Measurements from ENCODE around the gene ZNF865. TPM values are rescaled to one million over a fixed set of nuclear protein-coding genes. Genes with fewer than 3 reads are reported as not detected.
A peak's percentile ranks its signal among the peaks of the same experiment; 100 is the strongest.

The ZNF865 gene
- polyA plus RNA-seq, 2 donors: 4.3 to 5.9 TPM

GRCh38 chr19:55648585-55649267 lies 43.3 kb downstream of the ZNF865 start:
- 24 to 41% methylated on average over 24 to 25 of the region's 25 CpGs for WGBS, 2 donors
- Histone ChIP-seq H3K4me1 (ENCODE audit: control insufficient read depth in 2 of 2, insufficient read depth in 2 of 2, low read length in 1 of 2) (peaks cover 2 to 25% of the 10 kb centered on the region in 2 donors), H3K36me3 (ENCODE audit: control insufficient read depth in 2 of 2, insufficient read depth in 2 of 2, low read length in 1 of 2) (peaks cover 0 to 11% of the 10 kb centered on the region in 2 donors), H3K4me3 (ENCODE audit: low read depth in 1 of 2, low read length in 2 of 2) (peak overlapping the region; percentile 64 to 71), H3K9me3 (ENCODE audit: control insufficient read depth in 2 of 2, insufficient read depth in 1 of 2, low read depth in 1 of 2, low read length in 1 of 2) (no peaks in the 10 kb centered on the region), H3K27me3 (ENCODE audit: control insufficient read depth in 1 of 2, insufficient read depth in 2 of 2, low read length in 2 of 2) (no peaks in the 10 kb centered on the region), H3K27ac (ENCODE audit: low read depth in 2 of 2, low read length in 1 of 2) (peak overlapping the region; percentile 75 to 79)

DNA sequence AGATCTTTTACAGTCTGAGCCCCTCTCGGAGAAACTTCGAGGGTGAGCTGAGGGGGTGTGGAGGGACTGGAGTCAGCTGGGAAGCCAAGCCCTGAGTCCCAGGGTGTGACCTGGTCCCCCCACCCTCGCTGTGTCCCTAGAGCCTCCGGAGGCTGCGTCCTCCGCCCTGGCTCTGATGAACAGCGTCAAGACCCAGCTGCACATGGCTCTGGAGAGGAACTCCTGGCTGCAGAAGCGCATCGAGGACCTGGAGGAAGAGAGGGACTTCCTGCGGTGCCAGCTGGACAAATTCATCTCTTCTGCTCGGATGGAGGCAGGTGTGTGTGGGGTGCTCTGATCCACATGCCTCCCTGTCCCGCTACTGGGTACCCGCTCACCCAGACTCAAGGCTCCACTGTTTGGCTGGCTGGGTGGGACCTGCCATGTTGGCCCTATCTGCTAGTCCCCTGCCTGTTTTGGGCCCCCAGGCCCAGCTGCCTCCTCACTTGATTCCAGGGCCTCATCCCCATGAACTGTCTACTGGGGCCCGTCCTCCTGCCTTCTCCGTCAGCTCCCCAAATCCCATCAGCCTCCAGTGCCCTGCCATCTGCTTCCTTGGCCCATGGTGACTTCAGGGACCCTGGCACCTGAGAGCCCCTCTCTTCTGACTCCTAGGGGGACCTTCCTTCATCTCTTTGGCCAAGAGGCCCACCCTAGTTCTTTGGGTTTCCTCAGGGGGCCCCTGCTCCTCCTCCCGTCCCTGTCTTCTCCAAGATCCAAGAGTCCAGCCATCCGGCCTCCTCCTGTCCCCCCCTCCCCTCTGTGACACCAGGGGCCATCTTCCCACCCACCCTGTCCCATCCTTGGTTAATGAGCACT lies 44.0 kb downstream of the ZNF865 start:
- H3K9me3 ChIP-seq (ENCODE audit: control insufficient read depth in 2 of 2, insufficient read depth in 1 of 2, low read depth in 1 of 2, low read length in 1 of 2): no peaks in the 10 kb centered on the region
- H3K27ac ChIP-seq (ENCODE audit: low read depth in 2 of 2, low read length in 1 of 2): peak overlapping the region in 1 of 2 donors; percentile 79
- 79 to 85% methylated on average over 17 of the region's 17 CpGs for WGBS, 2 donors
- no peaks in the 10 kb centered on the region for H3K27me3 ChIP-seq (ENCODE audit: control insufficient read depth in 1 of 2, insufficient read depth in 2 of 2, low read length in 2 of 2)
- H3K36me3 ChIP-seq (ENCODE audit: control insufficient read depth in 2 of 2, insufficient read depth in 2 of 2, low read length in 1 of 2): peaks cover 0 to 11% of the 10 kb centered on the region in 2 donors
- peak overlapping the region in 1 of 2 donors; percentile 10 for H3K4me3 ChIP-seq (ENCODE audit: low read depth in 1 of 2, low read length in 2 of 2)
- H3K4me1 ChIP-seq (ENCODE audit: control insufficient read depth in 2 of 2, insufficient read depth in 2 of 2, low read length in 1 of 2): peaks cover 2 to 20% of the 10 kb centered on the region in 2 donors

- WGBS, 2 donors: 90 to 92% methylated on average over 4 of the region's 4 CpGs
- Histone ChIP-seq H3K9me3 (ENCODE audit: control insufficient read depth in 2 of 2, insufficient read depth in 1 of 2, low read depth in 1 of 2, low read length in 1 of 2) (no peaks in the 10 kb centered on the region), H3K4me3 (ENCODE audit: low read depth in 1 of 2, low read length in 2 of 2) (no peak overlapping the region), H3K27ac (ENCODE audit: low read depth in 2 of 2, low read length in 1 of 2) (no peak overlapping the region), H3K27me3 (ENCODE audit: control insufficient read depth in 1 of 2, insufficient read depth in 2 of 2, low read length in 2 of 2) (no peaks in the 10 kb centered on the region), H3K36me3 (ENCODE audit: control insufficient read depth in 2 of 2, insufficient read depth in 2 of 2, low read length in 1 of 2) (peaks cover 0 to 4% of the 10 kb centered on the region in 2 donors), H3K4me1 (ENCODE audit: control insufficient read depth in 2 of 2, insufficient read depth in 2 of 2, low read length in 1 of 2) (peaks cover 2 to 16% of the 10 kb centered on the region in 2 donors)
Measured at GRCh38 chr19:55650126-55650557, 44.7 kb downstream of the ZNF865 start.

GRCh38 chr19:55650602-55651230 lies 45.3 kb downstream of the ZNF865 start:
- Histone ChIP-seq H3K27ac (ENCODE audit: low read depth in 2 of 2, low read length in 1 of 2) (no peak overlapping the region), H3K27me3 (ENCODE audit: control insufficient read depth in 1 of 2, insufficient read depth in 2 of 2, low read length in 2 of 2) (no peaks in the 10 kb centered on the region), H3K4me1 (ENCODE audit: control insufficient read depth in 2 of 2, insufficient read depth in 2 of 2, low read length in 1 of 2) (peaks cover 2 to 16% of the 10 kb centered on the region in 2 donors), H3K36me3 (ENCODE audit: control insufficient read depth in 2 of 2, insufficient read depth in 2 of 2, low read length in 1 of 2) (no peaks in the 10 kb centered on the region), H3K9me3 (ENCODE audit: control insufficient read depth in 2 of 2, insufficient read depth in 1 of 2, low read depth in 1 of 2, low read length in 1 of 2) (no peaks in the 10 kb centered on the region), H3K4me3 (ENCODE audit: low read depth in 1 of 2, low read length in 2 of 2) (no peak overlapping the region)
- 92 to 94% methylated on average over 17 of the region's 17 CpGs for WGBS, 2 donors

- no peak overlapping the region for H3K27ac ChIP-seq (ENCODE audit: low read depth in 2 of 2, low read length in 1 of 2)
- no peaks in the 10 kb centered on the region for H3K9me3 ChIP-seq (ENCODE audit: control insufficient read depth in 2 of 2, insufficient read depth in 1 of 2, low read depth in 1 of 2, low read length in 1 of 2)
- H3K4me1 ChIP-seq (ENCODE audit: control insufficient read depth in 2 of 2, insufficient read depth in 2 of 2, low read length in 1 of 2): peaks cover 2 to 16% of the 10 kb centered on the region in 2 donors
- H3K27me3 ChIP-seq (ENCODE audit: control insufficient read depth in 1 of 2, insufficient read depth in 2 of 2, low read length in 2 of 2): no peaks in the 10 kb centered on the region
- H3K4me3 ChIP-seq (ENCODE audit: low read depth in 1 of 2, low read length in 2 of 2): no peak overlapping the region
- no peaks in the 10 kb centered on the region for H3K36me3 ChIP-seq (ENCODE audit: control insufficient read depth in 2 of 2, insufficient read depth in 2 of 2, low read length in 1 of 2)
- 84 to 89% methylated on average over 18 of the region's 18 CpGs for WGBS, 2 donors
Measured at GRCh38 chr19:55651236-55651635, 45.8 kb downstream of the ZNF865 start.

DNA sequence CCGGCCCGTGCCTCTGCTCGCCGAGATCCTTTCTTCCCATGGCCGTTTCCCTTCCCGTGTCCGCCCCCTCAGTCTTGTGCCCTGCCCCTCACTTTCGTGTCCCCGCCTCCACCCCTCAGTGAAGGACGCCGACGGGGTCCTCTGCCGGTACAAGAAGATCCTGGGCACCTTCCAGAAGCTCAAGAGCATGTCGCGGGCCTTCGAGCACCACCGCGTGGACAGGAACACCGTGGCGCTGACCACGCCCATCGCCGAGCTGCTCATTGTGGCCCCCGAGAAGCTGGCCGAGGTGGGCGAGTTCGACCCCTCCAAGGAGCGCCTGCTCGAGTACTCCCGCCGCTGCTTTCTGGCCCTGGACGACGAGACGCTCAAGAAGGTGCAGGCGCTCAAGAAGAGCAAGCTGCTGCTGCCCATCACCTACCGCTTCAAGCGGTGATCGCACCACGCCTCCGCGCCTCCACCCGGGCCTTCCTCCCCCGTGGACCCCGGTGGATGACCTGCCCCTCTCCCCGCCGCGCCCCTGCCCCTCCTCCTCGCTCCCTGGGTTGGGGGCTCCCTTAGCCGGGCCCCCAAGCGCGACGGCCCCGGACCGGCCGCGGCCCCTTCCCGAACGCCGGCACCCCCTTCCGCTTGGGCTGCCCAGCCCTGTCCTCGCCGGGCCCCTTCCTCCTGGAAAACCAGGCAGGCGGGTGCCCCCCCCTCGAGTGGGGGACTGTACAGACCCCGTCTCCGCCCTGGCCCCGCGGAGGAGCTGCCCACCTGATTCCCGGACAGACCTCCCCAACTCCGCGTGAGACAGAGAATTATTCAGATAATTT lies 47.1 kb downstream of the ZNF865 start:
- H3K4me3 ChIP-seq (ENCODE audit: low read depth in 1 of 2, low read length in 2 of 2): no peak overlapping the region
- no peaks in the 10 kb centered on the region for H3K36me3 ChIP-seq (ENCODE audit: control insufficient read depth in 2 of 2, insufficient read depth in 2 of 2, low read length in 1 of 2)
- peak overlapping the region in 1 of 2 donors; percentile 14 for H3K27ac ChIP-seq (ENCODE audit: low read depth in 2 of 2, low read length in 1 of 2)
- H3K9me3 ChIP-seq (ENCODE audit: control insufficient read depth in 2 of 2, insufficient read depth in 1 of 2, low read depth in 1 of 2, low read length in 1 of 2): no peaks in the 10 kb centered on the region
- peaks cover 8 to 26% of the 10 kb centered on the region in 2 donors for H3K4me1 ChIP-seq (ENCODE audit: control insufficient read depth in 2 of 2, insufficient read depth in 2 of 2, low read length in 1 of 2)
- no peaks in the 10 kb centered on the region for H3K27me3 ChIP-seq (ENCODE audit: control insufficient read depth in 1 of 2, insufficient read depth in 2 of 2, low read length in 2 of 2)
- 81 to 82% methylated on average over 70 to 71 of the region's 71 CpGs for WGBS, 2 donors

GRCh38 chr19:55653651-55654322 lies 48.3 kb downstream of the ZNF865 start:
- peaks cover 0 to under 1% of the 10 kb centered on the region in 2 donors for H3K36me3 ChIP-seq (ENCODE audit: control insufficient read depth in 2 of 2, insufficient read depth in 2 of 2, low read length in 1 of 2)
- H3K27ac ChIP-seq (ENCODE audit: low read depth in 2 of 2, low read length in 1 of 2): peak overlapping the region; percentile 94 to 95
- no peaks in the 10 kb centered on the region for H3K9me3 ChIP-seq (ENCODE audit: control insufficient read depth in 2 of 2, insufficient read depth in 1 of 2, low read depth in 1 of 2, low read length in 1 of 2)
- no peaks in the 10 kb centered on the region for H3K27me3 ChIP-seq (ENCODE audit: control insufficient read depth in 1 of 2, insufficient read depth in 2 of 2, low read length in 2 of 2)
- peaks cover 9 to 24% of the 10 kb centered on the region in 2 donors for H3K4me1 ChIP-seq (ENCODE audit: control insufficient read depth in 2 of 2, insufficient read depth in 2 of 2, low read length in 1 of 2)
- WGBS, 2 donors: 0% methylated on average over 56 to 57 of the region's 57 CpGs
- H3K4me3 ChIP-seq (ENCODE audit: low read depth in 1 of 2, low read length in 2 of 2): peak overlapping the region; percentile 56 to 90

DNA sequence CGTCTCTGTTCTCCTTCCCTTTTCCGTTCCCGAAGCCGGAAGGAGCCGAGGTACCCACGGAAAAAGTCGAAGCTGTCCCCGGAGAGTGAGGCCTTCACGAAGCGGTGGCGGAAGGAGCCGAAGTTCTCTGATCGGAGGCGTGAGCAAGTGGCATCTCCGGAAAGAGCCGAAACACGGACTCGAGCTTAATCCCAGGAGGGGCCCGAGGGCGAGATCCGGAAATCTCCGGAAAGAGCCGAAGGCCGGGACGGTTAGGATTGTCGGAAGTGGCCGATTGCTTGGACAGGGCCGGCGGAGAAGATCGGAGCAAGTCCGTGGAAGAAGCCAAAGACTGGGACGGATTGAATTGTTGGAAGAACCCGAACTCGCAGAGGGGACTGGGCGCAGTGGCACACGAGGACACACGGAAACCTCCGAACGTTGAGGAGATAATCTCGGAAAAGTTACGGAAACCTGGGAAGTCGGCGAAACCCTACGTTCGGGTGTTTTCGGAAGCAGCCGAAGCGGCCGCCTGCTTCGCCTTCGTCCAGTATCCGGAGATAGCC lies 48.9 kb downstream of the ZNF865 start:
- H3K4me1 ChIP-seq (ENCODE audit: control insufficient read depth in 2 of 2, insufficient read depth in 2 of 2, low read length in 1 of 2): peaks cover 7 to 21% of the 10 kb centered on the region in 2 donors
- WGBS, 2 donors: 0% methylated on average over 52 of the region's 52 CpGs
- H3K27me3 ChIP-seq (ENCODE audit: control insufficient read depth in 1 of 2, insufficient read depth in 2 of 2, low read length in 2 of 2): no peaks in the 10 kb centered on the region
- H3K36me3 ChIP-seq (ENCODE audit: control insufficient read depth in 2 of 2, insufficient read depth in 2 of 2, low read length in 1 of 2): peaks cover 0 to 6% of the 10 kb centered on the region in 2 donors
- H3K27ac ChIP-seq (ENCODE audit: low read depth in 2 of 2, low read length in 1 of 2): peak overlapping the region; percentile 94 to 95
- H3K9me3 ChIP-seq (ENCODE audit: control insufficient read depth in 2 of 2, insufficient read depth in 1 of 2, low read depth in 1 of 2, low read length in 1 of 2): no peaks in the 10 kb centered on the region
- H3K4me3 ChIP-seq (ENCODE audit: low read depth in 1 of 2, low read length in 2 of 2): peak overlapping the region; percentile 56 to 90
